Ammon's horn (tissue), 1 donor: ENCODE data around the gene CLEC16A.

Experiments used
- DNase-seq: peaks from one replicate; pipeline ENCODE4 v3.0.0-alpha.2; 2016; ENCODE audit warnings: low spot score

Gene CLEC16A

GRCh38 chr16:11060842-11061241 is 116.5 kb downstream of the CLEC16A start:
- no peak for DNase-seq

DNA sequence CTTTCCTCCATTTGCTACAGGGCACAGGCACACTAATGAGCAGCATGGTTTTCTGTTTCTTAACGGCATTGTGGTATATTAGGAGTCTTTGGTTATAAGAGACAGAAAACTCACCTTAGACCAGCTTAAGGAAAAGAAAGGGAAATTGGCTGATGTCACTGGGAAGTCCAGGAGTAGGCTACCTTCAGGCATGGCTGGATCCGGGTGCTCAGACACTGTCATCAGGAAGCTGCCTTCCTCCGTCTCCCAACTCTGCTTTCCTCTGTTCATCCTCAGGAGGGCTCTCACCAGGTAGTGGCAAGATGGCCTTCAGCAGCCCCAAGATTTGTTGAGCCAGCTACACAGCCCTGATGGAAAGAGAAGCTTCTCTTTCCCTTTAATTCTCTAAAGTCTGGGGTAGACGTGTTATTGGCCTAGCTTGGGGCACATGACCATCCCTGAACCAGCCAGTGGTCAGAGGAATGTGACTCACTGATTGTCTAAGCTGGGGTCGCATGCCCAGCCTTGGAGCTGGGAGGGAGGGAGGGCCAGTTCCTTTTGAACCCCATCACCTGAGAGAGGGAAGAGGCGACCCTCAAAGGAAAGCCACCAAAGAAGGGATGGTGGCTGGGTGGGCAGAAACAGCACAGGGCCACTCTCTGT is 117.4 kb downstream of the CLEC16A start:
- no peak for DNase-seq

- no peak for DNase-seq
Measured at GRCh38 chr16:11063448-11064201, 119.3 kb downstream of the CLEC16A start.

- DNase-seq = no peak
Measured at GRCh38 chr16:11064202-11064540, 119.8 kb downstream of the CLEC16A start.

- DNase-seq = no peak
Measured at GRCh38 chr16:11064851-11065250, 120.5 kb downstream of the CLEC16A start.

DNA sequence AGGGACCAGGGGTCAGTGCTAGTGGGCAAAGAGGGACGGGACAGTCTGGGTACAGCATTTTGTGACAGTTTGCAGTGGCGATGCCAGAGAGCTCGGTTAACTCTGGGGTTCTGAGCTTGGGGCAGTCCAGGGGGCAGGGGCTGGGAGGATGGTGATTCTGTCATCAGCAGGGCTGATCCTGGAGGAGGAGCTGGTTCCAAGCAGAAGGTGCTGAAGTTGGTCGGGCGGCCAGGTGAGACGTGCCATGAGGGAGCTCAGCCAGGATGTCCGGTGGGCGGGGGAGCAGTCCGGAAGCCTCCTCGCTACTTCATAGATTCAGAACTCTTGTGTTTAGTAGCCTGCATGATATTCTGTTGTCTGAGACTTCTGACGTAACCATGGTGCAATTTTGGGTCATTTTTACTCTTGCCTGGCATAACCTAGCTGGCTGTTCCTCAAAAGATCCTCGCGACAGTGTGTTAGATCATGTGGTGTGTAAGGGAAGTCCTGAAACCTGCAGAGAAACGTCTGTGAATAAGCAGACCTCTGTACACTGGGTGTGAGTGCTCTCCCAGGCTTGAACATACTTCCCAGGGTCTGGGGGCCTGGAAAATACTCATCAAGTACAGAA is 122.0 kb downstream of the CLEC16A start:
- DNase-seq = no peak

GRCh38 chr16:11067266-11067665 is 122.9 kb downstream of the CLEC16A start:
- DNase-seq = no peak

DNA sequence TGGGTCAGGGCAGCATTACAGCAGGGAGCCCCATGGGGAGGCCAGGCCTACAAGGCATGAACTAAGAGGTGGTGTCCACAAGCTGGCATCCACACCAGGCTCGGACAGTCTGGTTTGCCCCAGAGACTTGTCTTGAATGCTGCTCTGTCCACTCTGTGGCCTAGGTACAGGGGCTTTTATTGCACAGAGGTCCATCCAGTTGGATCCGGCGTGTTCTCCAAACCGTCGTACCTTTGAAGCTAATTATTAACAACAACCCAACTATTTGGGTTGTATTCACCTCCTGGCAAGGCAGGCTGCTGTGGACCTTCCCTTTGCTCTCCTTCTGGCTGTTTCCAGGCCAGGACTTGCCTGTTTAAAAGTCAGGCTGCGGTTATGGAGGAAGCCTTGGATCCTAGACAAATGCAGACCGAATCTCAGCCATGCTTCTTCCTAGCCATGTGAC is 123.4 kb downstream of the CLEC16A start:
- DNase-seq = no peak

DNA sequence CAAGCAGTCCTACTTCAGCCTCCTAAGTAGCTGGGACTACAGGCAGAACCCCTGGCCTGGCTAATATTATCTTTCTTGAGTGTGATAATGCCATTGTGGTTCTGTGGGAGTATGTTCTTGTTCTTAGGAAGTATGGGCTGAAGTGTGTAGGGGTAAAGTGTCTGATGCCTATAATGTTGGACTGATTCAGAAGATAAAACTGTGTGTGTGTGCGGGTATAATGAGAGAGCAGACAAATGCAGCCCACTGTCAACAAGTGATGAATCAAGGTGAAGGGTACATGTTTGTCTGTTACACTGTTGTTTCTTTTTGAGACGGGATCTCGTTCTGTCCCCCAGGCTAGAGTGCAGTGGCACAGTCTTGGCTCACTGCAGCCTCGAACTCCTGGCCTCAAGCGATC is 127.5 kb downstream of the CLEC16A start:
- DNase-seq = no peak

GRCh38 chr16:11072420-11073153 is 128.2 kb downstream of the CLEC16A start:
- no peak for DNase-seq

DNA sequence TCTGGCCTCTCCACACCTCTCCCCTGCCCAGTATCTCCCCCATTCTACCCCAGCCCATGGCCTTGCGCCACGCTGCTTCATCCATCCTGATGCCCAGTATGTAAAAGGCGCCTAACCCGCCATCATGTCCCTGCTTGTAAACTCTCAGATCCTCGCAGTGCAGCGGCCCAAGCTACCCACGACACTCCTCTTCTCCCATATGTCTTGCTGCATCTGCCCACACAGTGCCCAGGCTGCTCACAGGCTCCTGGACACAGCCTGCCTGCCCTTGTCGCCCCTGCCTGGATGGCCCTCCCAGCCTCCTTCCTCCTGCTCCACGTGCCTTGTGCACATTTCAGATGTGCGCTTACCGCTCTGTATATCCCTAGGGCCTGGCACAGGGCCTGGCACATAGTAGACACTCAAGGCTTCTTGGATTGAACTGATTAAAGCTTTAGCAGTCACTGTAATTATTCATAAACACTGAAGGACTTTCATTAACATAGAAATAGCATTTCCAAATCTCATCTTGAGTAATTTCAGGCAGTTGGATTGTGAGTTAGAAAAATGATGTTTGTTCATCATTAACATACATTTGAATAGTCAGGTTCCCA is 129.1 kb downstream of the CLEC16A start:
- no peak for DNase-seq

- DNase-seq = no peak
Measured at GRCh38 chr16:11074131-11074530, 129.8 kb downstream of the CLEC16A start.

GRCh38 chr16:11075163-11075562 is 130.8 kb downstream of the CLEC16A start:
- DNase-seq = no peak

DNA sequence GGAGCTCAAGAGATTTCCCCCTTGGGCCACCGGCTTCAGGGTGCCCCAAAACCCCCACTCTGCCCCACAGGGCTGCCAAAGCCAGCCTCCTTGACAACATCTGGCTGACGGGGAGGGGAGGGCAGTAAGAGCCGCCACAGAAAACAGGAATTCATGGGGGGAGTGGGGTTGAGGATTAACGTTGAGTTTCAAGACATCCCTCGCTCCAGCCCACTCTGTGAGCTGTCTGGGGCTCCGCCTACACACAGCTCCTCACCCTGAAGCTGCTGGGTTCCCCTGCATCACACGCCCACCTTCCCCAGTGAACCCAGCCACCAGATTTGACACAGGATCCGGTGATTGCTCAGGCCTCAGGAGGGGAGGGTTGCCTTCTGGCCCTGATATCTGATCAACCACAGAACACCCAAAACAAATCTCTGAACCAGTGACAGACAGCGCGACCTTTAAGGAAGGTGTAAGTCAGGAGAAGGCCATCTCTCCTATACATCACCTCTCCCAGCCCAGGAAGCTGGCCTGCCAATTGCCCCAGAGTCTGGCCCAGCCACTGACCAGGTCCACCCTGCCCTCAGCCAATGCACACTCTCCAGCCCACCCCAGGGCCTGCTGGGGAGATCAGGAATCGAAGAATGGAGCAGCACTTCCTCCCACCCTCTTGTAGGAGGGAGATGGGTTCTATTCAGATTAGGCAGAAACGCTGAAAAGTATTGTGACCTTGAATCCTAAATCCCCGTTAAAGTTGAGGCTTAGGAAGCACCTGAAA is 132.1 kb downstream of the CLEC16A start:
- no peak for DNase-seq

GRCh38 chr16:11078812-11079459 is 134.6 kb downstream of the CLEC16A start:
- DNase-seq = no peak

- peak; percentile 14 for DNase-seq
Measured at GRCh38 chr16:11079652-11080187, 135.4 kb downstream of the CLEC16A start.

DNA sequence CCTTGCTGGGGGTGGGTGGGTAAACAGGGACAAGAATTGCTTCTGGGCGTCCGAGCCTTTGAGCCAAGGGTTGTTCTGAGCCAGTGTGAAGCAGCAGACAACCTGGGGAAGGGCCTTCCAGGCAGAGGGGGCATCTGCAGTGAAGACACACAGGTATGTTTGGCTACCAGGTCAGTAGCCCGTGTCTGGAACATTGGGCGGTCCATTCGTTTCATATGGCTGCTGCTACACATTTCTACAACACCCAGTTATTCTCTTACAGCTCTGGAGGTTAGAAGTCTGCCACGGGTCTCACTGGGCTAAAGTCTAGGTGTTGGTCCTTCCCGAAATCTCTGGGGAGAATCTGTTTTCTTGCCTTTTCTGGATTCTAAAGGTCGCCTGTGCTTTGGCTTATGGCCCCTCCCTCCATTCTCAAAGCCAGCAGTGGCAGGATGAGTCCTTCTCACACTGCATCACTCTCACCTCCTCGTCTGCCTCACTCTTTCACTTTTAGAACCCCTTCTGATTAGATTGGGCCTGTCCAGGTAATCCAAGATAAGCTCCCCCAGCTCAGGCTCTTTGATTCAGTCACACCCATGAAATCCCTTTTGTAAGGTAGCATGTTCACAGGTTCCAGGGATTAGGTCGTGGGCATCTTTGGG is 136.1 kb downstream of the CLEC16A start:
- DNase-seq = no peak

- DNase-seq = no peak
Measured at GRCh38 chr16:11080999-11081630, 136.8 kb downstream of the CLEC16A start.

DNA sequence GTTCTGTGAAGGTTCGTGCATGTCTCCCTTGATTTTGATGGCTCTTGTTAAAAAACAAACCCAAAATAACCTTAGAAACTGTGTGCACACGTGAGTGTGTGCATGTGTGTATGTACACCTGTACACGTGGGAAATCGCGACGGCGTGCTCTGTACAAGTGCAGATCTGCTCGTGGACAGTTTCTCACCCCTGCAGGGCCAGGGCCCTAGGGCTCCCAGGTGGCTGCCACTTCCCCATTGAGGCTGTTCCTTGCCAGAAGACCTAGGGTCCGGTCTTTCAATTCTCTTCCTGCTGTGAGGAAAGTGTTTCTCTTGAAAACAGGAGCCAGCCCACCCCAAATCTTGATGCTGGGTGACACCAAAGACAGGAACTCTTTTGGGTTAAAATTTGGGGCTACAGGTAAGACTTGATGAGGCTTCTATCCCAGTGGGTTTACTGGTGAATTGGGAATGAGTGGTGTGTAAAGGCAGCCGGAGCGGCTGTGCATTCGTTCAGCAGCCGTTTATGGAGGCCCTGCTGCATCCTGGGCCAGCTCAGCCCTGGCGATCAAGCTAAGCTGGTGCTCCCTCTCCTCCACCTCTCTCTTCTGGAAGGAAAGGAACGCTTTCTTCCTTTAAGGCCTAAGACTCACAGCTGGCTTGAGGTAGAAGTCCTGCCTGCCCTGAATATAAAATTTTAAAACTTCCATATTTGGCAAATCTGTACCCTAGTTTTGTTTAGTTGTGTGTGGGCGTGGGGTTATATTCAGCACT is 137.9 kb downstream of the CLEC16A start:
- DNase-seq = no peak
